Left ventricle myocardium inferior (tissue), 1 donor: ENCODE results near the gene CALCOCO1. TPM values are rescaled to one million over a fixed set of nuclear protein-coding genes. Genes with fewer than 3 reads are reported as not detected.

Source experiments
- DNase-seq: peaks from one replicate; pipeline ENCODE4 v3.0.0-alpha.2; 2020
- H3K27ac ChIP-seq: fragments of 200-600 bp; replicated peaks from 2 replicates; pipeline ENCODE4 v1.8.0; 2021
- H3K27me3 ChIP-seq: fragments of 200-600 bp; 2 replicates; pipeline ENCODE4 v1.8.0; 2021; ENCODE audit warnings: low read depth
- H3K36me3 ChIP-seq: fragments of 200-600 bp; 2 replicates; pipeline ENCODE4 v1.8.0; 2021
- H3K4me1 ChIP-seq: fragments of 200-600 bp; 2 replicates; pipeline ENCODE4 v1.8.0; 2021
- H3K4me3 ChIP-seq: fragments of 200-600 bp; 2 replicates; pipeline ENCODE4 v1.8.0; 2021; ENCODE audit warnings: mild to moderate bottlenecking, moderate library complexity
- H3K9me3 ChIP-seq: fragments of 200-600 bp; replicated peaks from 2 replicates; pipeline ENCODE4 v1.8.0; 2021
- intact Hi-C: fragments of 100-400 bp; cut with micrococcal nuclease; formaldehyde crosslinking; loops from one replicate; pipeline ENCODE4 v1.11.0; 2022
- long read RNA-seq: library from polyadenylated mRNA; unstranded; transcript quantifications from one replicate; pipeline ENCODE4 v2.0.0, GENCODE V29; 2021
- total RNA-seq: library from RNA; stranded (reverse); fragmentation: NEBNext Ultra II Directional; extraction: Animal tissue kit (Norgen Biotek cat#: 25700); gene quantifications from one replicate; pipeline ENCODE4 v1.2.1, GENCODE V29; 2021
- TF ChIP-seq, protein P1 (sequence below): fragments of 200-600 bp; IDR thresholded peaks from 2 replicates; pipeline ENCODE4 v1.8.0; 2021; ENCODE audit warnings: antibody characterized with exemption, mild to moderate bottlenecking, borderline replicate concordance
- donor health status: DM: no; HTN: yes; CAD: no; lungs with severe emphysema.

The CALCOCO1 gene, protein sequence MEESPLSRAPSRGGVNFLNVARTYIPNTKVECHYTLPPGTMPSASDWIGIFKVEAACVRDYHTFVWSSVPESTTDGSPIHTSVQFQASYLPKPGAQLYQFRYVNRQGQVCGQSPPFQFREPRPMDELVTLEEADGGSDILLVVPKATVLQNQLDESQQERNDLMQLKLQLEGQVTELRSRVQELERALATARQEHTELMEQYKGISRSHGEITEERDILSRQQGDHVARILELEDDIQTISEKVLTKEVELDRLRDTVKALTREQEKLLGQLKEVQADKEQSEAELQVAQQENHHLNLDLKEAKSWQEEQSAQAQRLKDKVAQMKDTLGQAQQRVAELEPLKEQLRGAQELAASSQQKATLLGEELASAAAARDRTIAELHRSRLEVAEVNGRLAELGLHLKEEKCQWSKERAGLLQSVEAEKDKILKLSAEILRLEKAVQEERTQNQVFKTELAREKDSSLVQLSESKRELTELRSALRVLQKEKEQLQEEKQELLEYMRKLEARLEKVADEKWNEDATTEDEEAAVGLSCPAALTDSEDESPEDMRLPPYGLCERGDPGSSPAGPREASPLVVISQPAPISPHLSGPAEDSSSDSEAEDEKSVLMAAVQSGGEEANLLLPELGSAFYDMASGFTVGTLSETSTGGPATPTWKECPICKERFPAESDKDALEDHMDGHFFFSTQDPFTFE
- total RNA-seq: 201 TPM
- long read RNA-seq, full-length matches to known transcripts: 205 of 269 reads
- long read RNA-seq, partial matches to known transcripts: 34 of 269 reads
- long read RNA-seq, other reads (novel, unspliced or antisense): 30 of 269 reads

DNA sequence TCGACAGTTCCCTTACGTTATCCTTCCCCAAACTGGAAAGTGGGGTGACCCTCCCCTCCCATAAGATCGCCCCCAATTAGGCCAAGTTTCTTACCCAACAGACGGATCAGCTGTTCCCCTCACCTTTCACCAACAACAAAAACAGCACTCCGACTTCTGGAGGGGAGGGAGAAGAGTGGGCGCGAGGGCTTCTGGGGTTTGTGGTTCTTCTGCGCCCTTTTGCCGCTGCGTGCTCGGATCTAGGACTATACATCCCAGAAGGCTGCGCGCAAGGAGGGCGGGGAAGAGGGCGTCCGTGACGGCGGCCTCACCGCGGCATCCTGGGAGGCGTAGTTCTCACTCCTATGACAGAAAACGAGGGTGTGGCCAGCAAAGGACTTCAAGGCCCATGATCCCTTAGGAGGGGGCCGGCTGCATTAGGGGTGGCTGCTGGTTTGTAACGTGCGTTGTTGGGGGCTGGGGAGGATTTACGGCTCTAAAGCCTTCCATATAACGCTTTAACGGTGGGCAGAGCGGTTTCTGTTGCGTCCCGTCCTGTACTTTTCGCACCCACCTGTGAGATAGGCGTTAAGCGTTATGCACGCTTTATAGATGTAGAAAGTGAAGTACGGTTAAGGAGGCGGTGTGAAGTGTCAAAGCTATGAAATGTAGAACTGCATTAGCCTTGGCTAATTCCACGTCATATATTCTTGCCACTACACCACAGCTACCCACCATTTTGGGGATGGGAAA, at the start of gene CALCOCO1:
Gene CALCOCO1 (minus strand): TSS at position 143 of the 732 bp plus-strand sequence. CDS start 2,210 bp downstream, outside the sequence.
- H3K4me3 ChIP-seq: peak within 1 kb of the TSS; percentile 84
- H3K27me3 ChIP-seq: no peaks in the 10 kb centered on the region
- peaks cover 28% of the 10 kb centered on the region for H3K36me3 ChIP-seq
- TF ChIP-seq, protein P1, sequence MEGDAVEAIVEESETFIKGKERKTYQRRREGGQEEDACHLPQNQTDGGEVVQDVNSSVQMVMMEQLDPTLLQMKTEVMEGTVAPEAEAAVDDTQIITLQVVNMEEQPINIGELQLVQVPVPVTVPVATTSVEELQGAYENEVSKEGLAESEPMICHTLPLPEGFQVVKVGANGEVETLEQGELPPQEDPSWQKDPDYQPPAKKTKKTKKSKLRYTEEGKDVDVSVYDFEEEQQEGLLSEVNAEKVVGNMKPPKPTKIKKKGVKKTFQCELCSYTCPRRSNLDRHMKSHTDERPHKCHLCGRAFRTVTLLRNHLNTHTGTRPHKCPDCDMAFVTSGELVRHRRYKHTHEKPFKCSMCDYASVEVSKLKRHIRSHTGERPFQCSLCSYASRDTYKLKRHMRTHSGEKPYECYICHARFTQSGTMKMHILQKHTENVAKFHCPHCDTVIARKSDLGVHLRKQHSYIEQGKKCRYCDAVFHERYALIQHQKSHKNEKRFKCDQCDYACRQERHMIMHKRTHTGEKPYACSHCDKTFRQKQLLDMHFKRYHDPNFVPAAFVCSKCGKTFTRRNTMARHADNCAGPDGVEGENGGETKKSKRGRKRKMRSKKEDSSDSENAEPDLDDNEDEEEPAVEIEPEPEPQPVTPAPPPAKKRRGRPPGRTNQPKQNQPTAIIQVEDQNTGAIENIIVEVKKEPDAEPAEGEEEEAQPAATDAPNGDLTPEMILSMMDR: no peak
- peak; percentile 98 for DNase-seq
- peak within 1 kb of the TSS; percentile 81 for H3K27ac ChIP-seq
- H3K9me3 ChIP-seq: no peaks in the 10 kb centered on the region
- intact Hi-C loops: no loop called here
- peaks cover 35% of the 10 kb centered on the region for H3K4me1 ChIP-seq

DNA sequence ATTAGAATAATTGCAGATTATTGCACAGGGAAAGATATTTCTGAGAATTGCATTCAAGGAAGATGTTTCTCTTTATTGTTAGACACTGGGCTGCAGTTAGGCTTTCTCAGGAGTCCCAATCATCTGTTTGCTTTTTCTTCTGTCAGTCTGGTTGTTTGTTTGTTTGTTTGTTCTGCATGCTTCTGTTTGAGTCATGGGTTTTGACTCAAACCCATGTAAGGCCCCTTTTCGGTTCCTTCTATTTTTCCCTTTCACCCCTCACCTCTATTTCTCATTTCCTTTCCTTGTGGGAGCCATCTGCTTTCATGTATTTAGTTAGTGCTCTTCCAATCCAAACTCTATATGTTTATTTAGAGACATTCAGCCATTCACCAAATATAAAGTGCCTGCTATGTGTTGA, 49.6 kb upstream of the CALCOCO1 start:
- Histone ChIP-seq H3K4me1 (peaks cover 7% of the 10 kb centered on the region), H3K9me3 (no peaks in the 10 kb centered on the region), H3K27ac (no peak overlapping the region), H3K4me3 (no peak overlapping the region), H3K27me3 (peaks cover 67% of the 10 kb centered on the region), H3K36me3 (no peaks in the 10 kb centered on the region)
- TF ChIP-seq, protein P1: no peak
- intact Hi-C loops: no loop called here
- DNase-seq: no peak

DNA sequence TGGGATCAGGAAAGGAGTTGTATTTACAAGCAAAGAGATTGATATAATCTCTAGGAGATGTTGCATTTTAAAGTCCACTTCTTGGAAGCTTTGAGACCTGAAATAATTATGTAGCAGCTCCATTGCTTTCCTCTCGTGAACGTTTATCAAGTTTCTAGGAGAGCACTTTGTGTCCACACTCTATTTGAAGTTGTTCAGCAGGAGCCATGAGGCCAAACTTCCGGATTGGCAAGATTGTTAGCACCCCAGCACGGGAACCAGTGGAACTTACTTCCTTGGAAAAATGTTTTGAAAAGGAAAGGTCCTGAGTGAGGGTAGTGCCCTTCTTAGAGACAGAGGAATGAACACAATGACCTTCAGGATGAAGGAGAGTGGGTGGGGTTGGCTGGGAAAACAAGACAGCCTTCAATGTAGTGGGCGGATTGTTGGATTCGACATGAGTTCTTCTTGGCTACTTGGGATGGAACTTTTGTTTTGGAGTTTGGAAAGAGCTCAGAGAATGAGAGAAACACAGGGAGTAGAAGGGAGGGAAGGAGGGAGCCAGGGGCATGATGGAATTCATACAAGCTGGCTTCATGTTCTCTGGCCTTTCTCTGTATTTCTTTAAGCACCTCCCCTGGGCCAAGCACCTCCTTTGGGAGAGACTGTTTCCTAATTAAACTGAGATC, 48.4 kb upstream of the CALCOCO1 start:
- DNase-seq: peak; percentile 24
- TF ChIP-seq, protein P1: no peak
- H3K27me3 ChIP-seq: peaks cover 67% of the 10 kb centered on the region

DNA sequence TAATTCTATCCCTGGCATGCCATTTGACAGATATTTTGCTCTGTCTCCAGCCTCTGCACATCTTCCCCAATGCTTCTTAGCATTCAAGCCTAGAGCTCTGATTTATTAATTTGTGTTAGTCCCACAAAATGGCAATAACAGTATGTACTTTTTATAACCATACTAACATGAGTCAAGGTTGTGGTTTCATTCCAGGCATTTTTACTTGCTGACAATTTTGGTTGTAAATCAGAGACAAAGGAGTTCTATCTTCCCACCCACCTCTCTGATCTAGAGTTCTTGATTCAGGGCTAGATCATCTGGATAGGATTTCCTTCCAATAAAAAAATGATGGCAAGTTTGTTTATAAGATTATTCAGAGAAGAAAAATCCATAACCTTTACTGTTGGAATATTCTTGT, 43.0 kb upstream of the CALCOCO1 start:
- Histone ChIP-seq H3K27ac (no peak overlapping the region), H3K4me1 (no peaks in the 10 kb centered on the region), H3K4me3 (no peak overlapping the region), H3K9me3 (no peaks in the 10 kb centered on the region), H3K36me3 (no peaks in the 10 kb centered on the region), H3K27me3 (peaks cover 84% of the 10 kb centered on the region)
- intact Hi-C loops: no loop called here
- TF ChIP-seq, protein P1: no peak
- no peak for DNase-seq

More for the DNA sequence above, 48.4 kb upstream of the CALCOCO1 start:
- intact Hi-C loops: no loop called here
- peaks cover 7% of the 10 kb centered on the region for H3K4me1 ChIP-seq
- no peaks in the 10 kb centered on the region for H3K9me3 ChIP-seq
- H3K27ac ChIP-seq: peak overlapping the region; percentile 64
- H3K4me3 ChIP-seq: no peak overlapping the region
- no peaks in the 10 kb centered on the region for H3K36me3 ChIP-seq

DNA sequence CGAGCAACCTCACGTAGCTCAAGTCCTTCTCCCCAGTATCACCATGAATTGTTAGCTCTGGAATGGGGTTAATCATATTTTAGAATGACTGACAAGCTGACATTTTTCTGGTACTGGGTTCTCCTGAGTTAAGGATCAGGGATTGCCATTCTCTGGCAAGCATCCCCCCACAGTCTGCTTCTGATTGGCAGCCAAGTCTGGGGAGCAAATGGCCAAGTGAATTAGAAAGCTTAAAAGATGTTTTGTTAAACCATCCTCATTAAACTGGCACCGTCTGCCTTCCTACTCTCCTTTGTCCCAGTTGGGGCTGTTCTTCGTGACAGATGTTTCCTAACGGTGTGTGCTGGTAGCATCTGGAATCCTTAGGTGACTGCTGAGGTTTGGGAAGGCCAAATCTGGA, 41.7 kb upstream of the CALCOCO1 start:
- TF ChIP-seq, protein P1: no peak
- no peak for DNase-seq
- peaks cover 92% of the 10 kb centered on the region for H3K27me3 ChIP-seq
- intact Hi-C loops: no loop called here
- H3K36me3 ChIP-seq: no peaks in the 10 kb centered on the region
- H3K9me3 ChIP-seq: no peaks in the 10 kb centered on the region
- no peaks in the 10 kb centered on the region for H3K4me1 ChIP-seq
- no peak overlapping the region for H3K4me3 ChIP-seq
- H3K27ac ChIP-seq: no peak overlapping the region
